HCT116 (cell line): ENCODE results near the gene WFDC10A.

Experiments used
- EZH2 ChIP-seq: fragments of 200-600 bp; sonication (generic); IDR thresholded peaks from 2 replicates; pipeline ENCODE4 v1.6.1; 2017; ENCODE audit warnings: antibody characterized with exemption, mixed run types
- POLR2A ChIP-seq: IDR thresholded peaks from 2 replicates; pipeline ENCODE4 v1.7.0; 2011; ENCODE audit warnings: borderline replicate concordance; ENCODE audit not compliant: insufficient read depth, insufficient read length; ENCODE audit errors: extremely low read depth
- RAD21 ChIP-seq: IDR thresholded peaks from 2 replicates; pipeline ENCODE4 v1.6.1; 2012; ENCODE audit warnings: low read depth, mild to moderate bottlenecking
- TF ChIP-seq, protein P1 (sequence below), 3 experiments: fragments of 200-600 bp in 1 of 3; sonication (generic) in 1 of 3; IDR thresholded peaks in 2 of 3; conservative IDR thresholded peaks in 1 of 3; 2 replicates each; pipeline ENCODE4 v1.5.1; 2012 to 2017; ENCODE audit warnings: low read depth in 2 of 3, low read length in 2 of 3, antibody characterized with exemption in 1 of 3, borderline replicate concordance in 1 of 3, control low read depth in 1 of 3, mild to moderate bottlenecking in 1 of 3, mixed read lengths in 1 of 3, mixed run types in 1 of 3, moderate library complexity in 1 of 3; ENCODE audit not compliant: insufficient read depth in 1 of 3

DNA sequence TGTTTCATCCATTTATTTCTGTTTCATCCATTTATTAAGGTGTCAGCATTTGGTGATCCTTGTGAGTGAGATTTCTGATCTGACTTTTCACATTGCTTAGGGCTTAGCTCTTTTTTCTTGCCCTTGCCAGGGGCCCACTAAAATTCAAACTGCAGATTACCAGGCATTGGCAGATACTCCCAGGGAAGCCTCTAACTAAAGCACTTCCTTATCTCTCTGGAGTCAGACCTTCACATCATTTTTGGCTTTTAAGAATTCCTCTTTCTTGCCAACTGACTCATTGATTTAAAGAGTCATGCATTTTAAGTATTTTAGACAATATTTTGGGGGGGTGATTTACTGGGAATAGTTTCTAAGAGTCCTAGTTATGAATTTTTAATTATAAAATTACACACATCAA, 47.8 kb upstream of the WFDC10A start:
- TF ChIP-seq, protein P1, sequence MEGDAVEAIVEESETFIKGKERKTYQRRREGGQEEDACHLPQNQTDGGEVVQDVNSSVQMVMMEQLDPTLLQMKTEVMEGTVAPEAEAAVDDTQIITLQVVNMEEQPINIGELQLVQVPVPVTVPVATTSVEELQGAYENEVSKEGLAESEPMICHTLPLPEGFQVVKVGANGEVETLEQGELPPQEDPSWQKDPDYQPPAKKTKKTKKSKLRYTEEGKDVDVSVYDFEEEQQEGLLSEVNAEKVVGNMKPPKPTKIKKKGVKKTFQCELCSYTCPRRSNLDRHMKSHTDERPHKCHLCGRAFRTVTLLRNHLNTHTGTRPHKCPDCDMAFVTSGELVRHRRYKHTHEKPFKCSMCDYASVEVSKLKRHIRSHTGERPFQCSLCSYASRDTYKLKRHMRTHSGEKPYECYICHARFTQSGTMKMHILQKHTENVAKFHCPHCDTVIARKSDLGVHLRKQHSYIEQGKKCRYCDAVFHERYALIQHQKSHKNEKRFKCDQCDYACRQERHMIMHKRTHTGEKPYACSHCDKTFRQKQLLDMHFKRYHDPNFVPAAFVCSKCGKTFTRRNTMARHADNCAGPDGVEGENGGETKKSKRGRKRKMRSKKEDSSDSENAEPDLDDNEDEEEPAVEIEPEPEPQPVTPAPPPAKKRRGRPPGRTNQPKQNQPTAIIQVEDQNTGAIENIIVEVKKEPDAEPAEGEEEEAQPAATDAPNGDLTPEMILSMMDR (IDR thresholded peaks at IDR 0.05 in 2 of 3, conservative IDR thresholded peaks at IDR 0.05 in 1 of 3; ENCODE audit: borderline replicate concordance in 1 of 3, insufficient read depth in 1 of 3, low read depth in 2 of 3, low read length in 2 of 3): no peak
- no peak for TF ChIP-seq EZH2
- no peak for TF ChIP-seq POLR2A
- TF ChIP-seq RAD21: no peak
